IMR-90 (cell line): ENCODE data around the gene TST. TPM values are rescaled to one million over a fixed set of nuclear protein-coding genes. Genes with fewer than 3 reads are reported as not detected.

Experiments
- ATAC-seq: fragments of 200-7000 bp; cut with Tn5 transposase; 2 replicates; pipeline ENCODE4 v1.9.1; 2020; ENCODE audit warnings: low read depth, mild to moderate bottlenecking, moderate library complexity
- BruUV-seq: library from RNA; stranded (reverse); fragments of 400-500 nt; replicated peaks from 2 replicates; lab custom pipeline; 2021; lab: Mats Ljungman, UMichigan
- CTCF ChIA-PET: fragments of 300-600 bp; formaldehyde crosslinking; extraction: SDS; loops from one replicate; lab custom pipeline; 2021; ENCODE audit warnings: antibody characterized with exemption; lab: Yijun Ruan, JAX
- POLR2A ChIA-PET: fragments of 300-600 bp; sonication (Branson Sonifier 250); formaldehyde crosslinking; loops from one replicate; lab custom pipeline; 2022; ENCODE audit warnings: antibody characterized with exemption; ENCODE audit not compliant: unreplicated experiment; lab: Charles Lee
- DNase-seq: peaks from one replicate; pipeline ENCODE4 v3.0.0; 2013
- H2AFZ ChIP-seq: replicated peaks from 2 replicates; pipeline ENCODE3; 2013; ENCODE audit warnings: low read length, mild to moderate bottlenecking; ENCODE audit not compliant: poor library complexity
- H2AK5ac ChIP-seq: 2 replicates; pipeline ENCODE4 v1.6.1; 2013; ENCODE audit warnings: low read depth, low read length, inconsistent platforms
- H2AK9ac ChIP-seq: replicated peaks from 2 replicates; pipeline ENCODE3; 2013; ENCODE audit warnings: mild to moderate bottlenecking, low read depth, low read length, moderate library complexity; ENCODE audit not compliant: poor library complexity
- H2BK120ac ChIP-seq: 2 replicates; pipeline ENCODE4 v1.6.1; 2013; ENCODE audit warnings: low read depth, low read length, inconsistent platforms
- H2BK15ac ChIP-seq: 3 replicates; pipeline ENCODE4 v1.6.1; 2013; ENCODE audit warnings: low read depth, low read length, inconsistent platforms
- H2BK20ac ChIP-seq: 2 replicates; pipeline ENCODE4 v1.6.1; 2013; ENCODE audit warnings: low read depth, mild to moderate bottlenecking, inconsistent platforms, low read length, moderate library complexity
- H2BK5ac ChIP-seq: 2 replicates; pipeline ENCODE4 v1.6.1; 2013; ENCODE audit warnings: mild to moderate bottlenecking, low read depth, low read length, inconsistent platforms; ENCODE audit not compliant: poor library complexity, severe bottlenecking
- H3K14ac ChIP-seq: replicated peaks from 2 replicates; pipeline ENCODE4 v1.6.1; 2013; ENCODE audit warnings: low read depth, low read length, inconsistent platforms
- H3K18ac ChIP-seq: 2 replicates; pipeline ENCODE4 v1.6.1; 2013; ENCODE audit warnings: low read depth, low read length, control low read depth
- H3K23ac ChIP-seq: 2 replicates; pipeline ENCODE4 v1.6.1; 2013; ENCODE audit warnings: low read depth, low read length, inconsistent platforms
- H3K27ac ChIP-seq: 2 replicates; pipeline ENCODE4 v1.5.1; 2013; ENCODE audit warnings: mild to moderate bottlenecking, control low read depth, low read length; ENCODE audit not compliant: insufficient read depth
- H3K27me3 ChIP-seq: 2 replicates; pipeline ENCODE4 v1.6.1; 2013; ENCODE audit warnings: low read length; ENCODE audit not compliant: control insufficient read depth, insufficient read depth
- H3K36me3 ChIP-seq: 2 replicates; pipeline ENCODE4 v1.6.1; 2013; ENCODE audit warnings: low read length, mixed read lengths; ENCODE audit not compliant: control insufficient read depth, insufficient read depth
- H3K4ac ChIP-seq: 2 replicates; pipeline ENCODE4 v1.6.1; 2013; ENCODE audit warnings: low read depth, low read length, inconsistent platforms
- H3K4me1 ChIP-seq: 2 replicates; pipeline ENCODE4 v1.6.1; 2013; ENCODE audit warnings: low read length, mixed read lengths; ENCODE audit not compliant: control insufficient read depth, insufficient read depth
- H3K4me2 ChIP-seq: 2 replicates; pipeline ENCODE4 v1.6.1; 2013; ENCODE audit warnings: low read depth, mild to moderate bottlenecking, control low read depth, low read length, moderate library complexity
- H3K4me3 ChIP-seq: 2 replicates; pipeline ENCODE4 v1.5.1; 2013; ENCODE audit warnings: low read depth, mild to moderate bottlenecking, control low read depth, low read length, moderate library complexity; ENCODE audit not compliant: insufficient read depth
- H3K56ac ChIP-seq: 2 replicates; pipeline ENCODE4 v1.6.1; 2013; ENCODE audit warnings: low read length, inconsistent platforms; ENCODE audit not compliant: insufficient read depth; ENCODE audit errors: extremely low read depth
- H3K79me1 ChIP-seq, 2 experiments: 2 replicates each; pipeline ENCODE4 v1.6.1; 2013; ENCODE audit warnings: low read length in 2 of 2, inconsistent platforms in 1 of 2, low read depth in 1 of 2
- H3K9ac ChIP-seq: 2 replicates; pipeline ENCODE4 v1.6.1; 2013; ENCODE audit warnings: low read depth, low read length, control low read depth
- H3K9me1 ChIP-seq: 2 replicates; pipeline ENCODE4 v1.6.1; 2013; ENCODE audit warnings: low read length, inconsistent platforms; ENCODE audit not compliant: insufficient read depth
- H3K9me3 ChIP-seq: 2 replicates; pipeline ENCODE4 v1.6.1; 2013; ENCODE audit warnings: low read length; ENCODE audit not compliant: control insufficient read depth, insufficient read depth
- H4K20me1 ChIP-seq: 2 replicates; pipeline ENCODE4 v1.6.1; 2013; ENCODE audit warnings: low read length, inconsistent platforms; ENCODE audit not compliant: insufficient read depth
- H4K5ac ChIP-seq: 2 replicates; pipeline ENCODE4 v1.6.1; 2013; ENCODE audit warnings: mild to moderate bottlenecking, low read depth, low read length, control low read depth
- H4K8ac ChIP-seq, 2 experiments: 2 replicates each; pipeline ENCODE4 v1.6.1; 2013; ENCODE audit warnings: low read depth in 2 of 2, low read length in 2 of 2, control low read depth in 1 of 2, inconsistent platforms in 1 of 2
- H4K91ac ChIP-seq: 2 replicates; pipeline ENCODE4 v1.6.1; 2013; ENCODE audit warnings: low read depth, low read length, inconsistent platforms; ENCODE audit not compliant: insufficient read depth
- BHLHE40 ChIP-seq: fragments of 150-350 bp; IDR thresholded peaks from 2 replicates; pipeline ENCODE4 v1.6.1; 2016; ENCODE audit warnings: mild to moderate bottlenecking, low read depth, low read length
- CEBPB ChIP-seq: IDR thresholded peaks from 2 replicates; pipeline ENCODE4 v1.6.1; 2012; ENCODE audit warnings: low read depth, low read length, improper control_type of control experiment
- CHD1 ChIP-seq: IDR thresholded peaks from 2 replicates; pipeline ENCODE4 v1.6.1; 2012; ENCODE audit warnings: low read depth, low read length, improper control_type of control experiment
- CTCF ChIP-seq: conservative IDR thresholded peaks from 2 replicates; pipeline ENCODE4 v1.5.1; 2012; ENCODE audit warnings: mild to moderate bottlenecking, low read depth, low read length, improper control_type of control experiment
- ELK1 ChIP-seq: fragments of 150-350 bp; IDR thresholded peaks from 2 replicates; pipeline ENCODE4 v1.6.1; 2016; ENCODE audit warnings: low read depth, mild to moderate bottlenecking, low read length, moderate library complexity, borderline replicate concordance
- FOS ChIP-seq: fragments of 150-350 bp; IDR thresholded peaks from 2 replicates; pipeline ENCODE4 v1.6.1; 2016; ENCODE audit warnings: low read depth, low read length
- MAFK ChIP-seq: IDR thresholded peaks from 2 replicates; pipeline ENCODE4 v1.6.1; 2012; ENCODE audit warnings: low read depth, low read length, improper control_type of control experiment
- MAZ ChIP-seq: IDR thresholded peaks from 2 replicates; pipeline ENCODE4 v1.6.1; 2012; ENCODE audit warnings: low read depth, mild to moderate bottlenecking, low read length, improper control_type of control experiment, moderate library complexity, borderline replicate concordance
- MXI1 ChIP-seq: IDR thresholded peaks from 2 replicates; pipeline ENCODE4 v1.6.1; 2012; ENCODE audit warnings: low read depth, mild to moderate bottlenecking, low read length, moderate library complexity, borderline replicate concordance
- NFE2L2 ChIP-seq: fragments of 150-350 bp; IDR thresholded peaks from 2 replicates; pipeline ENCODE4 v1.6.1; 2016; ENCODE audit warnings: low read depth, mild to moderate bottlenecking, low read length
- POLR2A ChIP-seq: IDR thresholded peaks from 2 replicates; pipeline ENCODE4 v1.6.1; 2012; ENCODE audit warnings: mild to moderate bottlenecking, low read depth, low read length
- RAD21 ChIP-seq: IDR thresholded peaks from 2 replicates; pipeline ENCODE4 v1.6.1; 2012; ENCODE audit warnings: low read length, improper control_type of control experiment
- RCOR1 ChIP-seq: IDR thresholded peaks from 2 replicates; pipeline ENCODE4 v1.6.1; 2012; ENCODE audit warnings: mild to moderate bottlenecking, low read length, improper control_type of control experiment; ENCODE audit not compliant: insufficient replicate concordance
- RFX5 ChIP-seq: IDR thresholded peaks from 2 replicates; pipeline ENCODE4 v1.8.0; 2012; ENCODE audit warnings: low read depth, mild to moderate bottlenecking, low read length, moderate library complexity
- SMC3 ChIP-seq: fragments of 150-350 bp; IDR thresholded peaks from 2 replicates; pipeline ENCODE4 v1.6.1; 2016; ENCODE audit warnings: low read depth, mild to moderate bottlenecking, antibody characterized with exemption, low read length, moderate library complexity
- WGBS, 2 experiments: methylation state at CpG; one replicate each; pipeline versions ENCODE4 v1.1.5 to v1.1.7; 2013; ENCODE audit warnings: missing lambda C conversion rate in 2 of 2; ENCODE audit not compliant: insufficient read length in 1 of 2; ENCODE audit errors: extremely low coverage in 2 of 2; 5-methylcytosine and 5-hydroxymethylcytosine counted together
- dilution Hi-C: fragments of 300-500 bp; cut with HindIII; formaldehyde crosslinking; loops from one replicate; pipeline ENCODE4 v1.14.3; 2018; ENCODE audit warnings: low sequenced_read_pairs; ENCODE audit not compliant: unreplicated experiment
- in situ Hi-C: fragments of 300-500 bp; cut with MboI; formaldehyde crosslinking; loops from 3 replicates; pipeline ENCODE4 v1.14.3; 2019; ENCODE audit warnings: low sequenced_read_pairs, inconsistent platforms, mixed read lengths
- intact Hi-C: fragments of 100-400 bp; cut with micrococcal nuclease; formaldehyde crosslinking; loops from 2 replicates; pipeline ENCODE4 v1.10.0; 2022
- polyA plus RNA-seq, 3 experiments: library from polyadenylated mRNA; depleted of rRNA; stranded (reverse); fragments of >200 nt; gene quantifications; 2 replicates each; pipeline ENCODE4 v1.2.3, GENCODE V29; 2012; ENCODE audit warnings: low replicate concordance in 1 of 3
- total RNA-seq: library from RNA; depleted of rRNA; stranded (reverse); fragments of >200 nt; gene quantifications from 2 replicates; pipeline ENCODE4 v1.2.3, GENCODE V29; 2012

The TST gene
- total and polyA plus RNA-seq, 2 of the 4 experiments (the other 2 are of a cell fraction): 31.7 to 37.7 TPM

- H3K27me3 ChIP-seq: peaks cover 41% of the 10 kb centered on the region
- in situ Hi-C loops: no loop called here
- H2AFZ ChIP-seq: no peak overlapping the region
- DNase-seq (peak; percentile 15), ATAC-seq (no peak)
- H3K9me3 ChIP-seq: peaks cover 3% of the 10 kb centered on the region; the same call in 1 of the 2 replicates
- H4K5ac ChIP-seq: no peak overlapping the region
- no TSS peak for BruUV-seq
- no peak overlapping the region for H2AK9ac ChIP-seq
- no peak overlapping the region for H4K8ac ChIP-seq
- H3K14ac ChIP-seq: no peak overlapping the region
- H2BK120ac ChIP-seq: no peak overlapping the region
- no peak overlapping the region for H2AK5ac ChIP-seq
- H3K36me3 ChIP-seq: no peaks in the 10 kb centered on the region
- H4K91ac ChIP-seq: no peak overlapping the region
- no peak overlapping the region for H2BK15ac ChIP-seq
- H2BK5ac ChIP-seq: no peak overlapping the region
- H4K20me1 ChIP-seq: no peaks in the 10 kb centered on the region; the same call in 1 of the 2 replicates
- H3K4me3 ChIP-seq: no peak overlapping the region
- no peaks in the 10 kb centered on the region for H3K79me1 ChIP-seq
- no peak overlapping the region for H2BK20ac ChIP-seq
- H3K18ac ChIP-seq: no peak overlapping the region
- H3K27ac ChIP-seq: no peak overlapping the region
- H3K4me2 ChIP-seq: no peak overlapping the region
- H3K4ac ChIP-seq: no peak overlapping the region
- dilution Hi-C loops: no loop called here
- H3K56ac ChIP-seq: no peak overlapping the region
- H3K23ac ChIP-seq: no peak overlapping the region
- intact Hi-C loops: no loop called here
- ChIA-PET CTCF (interaction anchor here (0.9 kb wide), 1 partner anchor 9 kb away, joined by 3 read pairs; a partner anchor contains a TSS), POLR2A (no interaction called here)
- H3K9me1 ChIP-seq: no peaks in the 10 kb centered on the region
- no peaks in the 10 kb centered on the region for H3K4me1 ChIP-seq
- WGBS, 2 experiments: 40% methylated on average over 3 of the region's 9 CpGs; no CpG with 5 or more reads in 1 of the 2 experiments
- H3K9ac ChIP-seq: no peak overlapping the region
- TF ChIP-seq BHLHE40 (no peak), MAFK (no peak), POLR2A (no peak), CEBPB (no peak), RAD21 (no peak), MXI1 (no peak), CTCF (no peak), SMC3 (no peak), FOS (no peak), NFE2L2 (no peak), CHD1 (no peak), RCOR1 (no peak), RFX5 (no peak), ELK1 (no peak), MAZ (no peak)
Observed at GRCh38 chr22:36998620-36999351, 20.5 kb downstream of the TST start.
